ENCODE data around the gene PSMC1.

GRCh38 chr14:90263748-90264449 is 7.5 kb downstream of the PSMC1 start:
- TF ChIP-seq CTCF (IDR thresholded peaks at IDR 0.05; ENCODE audit: low read length) (no peak), EZH2 (IDR thresholded peaks at IDR 0.05; ENCODE audit: borderline replicate concordance, low read length) (no peak)

All from OCI-LY1 (cell line).